Neural cell (in vitro differentiated cells): ENCODE measurements around the gene CPT1A. TPM values are rescaled to one million over a fixed set of nuclear protein-coding genes. Genes with fewer than 3 reads are reported as not detected.

Experiments
- H2AFZ ChIP-seq: fragments of 200-600, 300-800 bp; sonication (generic), shearing (Covaris generic); 2 replicates; pipeline ENCODE4 v1.6.0; 2014; ENCODE audit warnings: low read depth, mild to moderate bottlenecking, antibody characterized with exemption, low read length, moderate library complexity
- H3F3A ChIP-seq: fragments of 200-600 bp; shearing (Covaris generic); 2 replicates; pipeline ENCODE4 v1.6.1; 2016; ENCODE audit warnings: mild to moderate bottlenecking, moderate library complexity, mixed read lengths, antibody characterized with exemption, low read length; ENCODE audit not compliant: insufficient read depth, poor library complexity, severe bottlenecking
- H3K27ac ChIP-seq: fragments of 200-600, 300-800 bp; sonication (generic), shearing (Covaris generic); 2 replicates; pipeline ENCODE4 v1.5.1; 2014; ENCODE audit warnings: mild to moderate bottlenecking, low read length, moderate library complexity
- H3K27me3 ChIP-seq: fragments of 300-800, 200-600 bp; sonication (generic), shearing (Covaris generic); 2 replicates; pipeline ENCODE4 v1.6.0; 2014; ENCODE audit warnings: mild to moderate bottlenecking, low read depth, low read length, moderate library complexity; ENCODE audit not compliant: insufficient read depth
- H3K36me3 ChIP-seq: fragments of 300-800, 200-600 bp; sonication (generic), shearing (Covaris generic); 2 replicates; pipeline ENCODE4 v1.5.1; 2014; ENCODE audit warnings: mild to moderate bottlenecking, antibody characterized with exemption, low read length, moderate library complexity; ENCODE audit not compliant: insufficient read depth
- H3K4me2 ChIP-seq: fragments of 300-800, 200-600 bp; sonication (generic), shearing (Covaris generic); 2 replicates; pipeline ENCODE4 v1.6.0; 2014; ENCODE audit warnings: mild to moderate bottlenecking, low read length
- H3K4me3 ChIP-seq: fragments of 300-800, 200-600 bp; sonication (generic), shearing (Covaris generic); 2 replicates; pipeline ENCODE4 v1.5.1; 2014; ENCODE audit warnings: mild to moderate bottlenecking, low read length, moderate library complexity
- H3K79me2 ChIP-seq: fragments of 200-600 bp; shearing (Covaris generic); replicated peaks from 2 replicates; pipeline ENCODE4 v1.6.0; 2014; ENCODE audit warnings: mild to moderate bottlenecking, low read length, moderate library complexity; ENCODE audit not compliant: insufficient read depth
- H3K9ac ChIP-seq: fragments of 300-800, 200-600 bp; sonication (generic), shearing (Covaris generic); 2 replicates; pipeline ENCODE4 v1.6.1; 2016; ENCODE audit warnings: mild to moderate bottlenecking, low read length, mixed read lengths
- H3K9me2 ChIP-seq: fragments of 200-600 bp; shearing (Covaris generic); 2 replicates; pipeline ENCODE4 v1.6.1; 2016; ENCODE audit warnings: mild to moderate bottlenecking, low read length, mixed read lengths; ENCODE audit not compliant: insufficient read depth
- H3K9me3 ChIP-seq: fragments of 200-600, 300-800 bp; sonication (generic), shearing (Covaris generic); 2 replicates; pipeline ENCODE4 v1.6.1; 2016; ENCODE audit warnings: mild to moderate bottlenecking, mixed run types, low read length, moderate library complexity, mixed read lengths
- H4K20me1 ChIP-seq: fragments of 200-600 bp; shearing (Covaris generic); 2 replicates; pipeline ENCODE4 v1.6.1; 2016; ENCODE audit warnings: mild to moderate bottlenecking, mixed run types; ENCODE audit not compliant: insufficient read depth
- CTCF ChIP-seq: fragments of 450-650 bp; IDR thresholded peaks from 2 replicates; pipeline ENCODE4 v1.5.1; 2014; ENCODE audit warnings: antibody characterized with exemption, mild to moderate bottlenecking, moderate library complexity; ENCODE audit not compliant: poor library complexity, severe bottlenecking
- EP300 ChIP-seq: fragments of 450-650 bp; conservative IDR thresholded peaks from 2 replicates; pipeline ENCODE4 v1.6.1; 2014; ENCODE audit warnings: antibody characterized with exemption, mild to moderate bottlenecking, moderate library complexity; ENCODE audit not compliant: poor library complexity, severe bottlenecking
- EZH2 ChIP-seq: fragments of 200-600, 300-800 bp; shearing (Covaris generic), sonication (generic); IDR thresholded peaks from 2 replicates; pipeline ENCODE4 v1.6.1; 2014; ENCODE audit warnings: antibody characterized with exemption, low read length, borderline replicate concordance, mild to moderate bottlenecking; ENCODE audit not compliant: insufficient read depth, poor library complexity, severe bottlenecking
- MXI1 ChIP-seq: fragments of 450-650 bp; conservative IDR thresholded peaks from 2 replicates; pipeline ENCODE4 v1.6.1; 2014; ENCODE audit warnings: antibody characterized with exemption, mild to moderate bottlenecking; ENCODE audit not compliant: poor library complexity, severe bottlenecking
- POLR2AphosphoS5 ChIP-seq: IDR thresholded peaks from 2 replicates; pipeline ENCODE4 v1.6.1; 2012
- RAD21 ChIP-seq: fragments of 450-650 bp; conservative IDR thresholded peaks from 2 replicates; pipeline ENCODE4 v1.6.1; 2014; ENCODE audit warnings: antibody characterized with exemption, mild to moderate bottlenecking, moderate library complexity
- REST ChIP-seq: IDR thresholded peaks from 2 replicates; pipeline ENCODE4 v1.6.1; 2012; ENCODE audit warnings: borderline replicate concordance
- SMC3 ChIP-seq: fragments of 450-650 bp; conservative IDR thresholded peaks from 2 replicates; pipeline ENCODE4 v1.6.1; 2014; ENCODE audit warnings: antibody characterized with exemption, mild to moderate bottlenecking, moderate library complexity; ENCODE audit not compliant: poor library complexity
- TAF1 ChIP-seq: IDR thresholded peaks from 2 replicates; pipeline ENCODE4 v1.6.1; 2012; ENCODE audit warnings: low read depth
- polyA plus RNA-seq: library from polyadenylated mRNA; depleted of rRNA; stranded (reverse); fragments of >200 nt; gene quantifications from 2 replicates; pipeline ENCODE4 v1.2.3, GENCODE V29; 2014

CPT1A gene
- polyA plus RNA-seq, 1 donor from 2014 or later, result 0.35 TPM

- no peak overlapping the region for H3K4me3 ChIP-seq
These were observed 3.8 kb downstream of the CPT1A start for GRCh38 chr11:68837583-68838571.

More at GRCh38 chr11:68837583-68838571, 3.8 kb downstream of the CPT1A start:
- H2AFZ ChIP-seq, result no peak overlapping the region
- H3K9me3 ChIP-seq, result no peaks in the 10 kb centered on the region
- H3K27me3 ChIP-seq, result peaks cover 40% of the 10 kb centered on the region
- no peaks in the 10 kb centered on the region for H3K36me3 ChIP-seq
- H3K79me2 ChIP-seq, result no peaks in the 10 kb centered on the region
- no peak overlapping the region for H3K4me2 ChIP-seq
- H3K9me2 ChIP-seq, result no peaks in the 10 kb centered on the region
- TF ChIP-seq POLR2AphosphoS5 (no peak), REST (no peak), EP300 (no peak), SMC3 (no peak), EZH2 (no peak), MXI1 (no peak), CTCF (no peak), RAD21 (no peak), TAF1 (no peak)
- H4K20me1 ChIP-seq, result no peaks in the 10 kb centered on the region
- H3F3A ChIP-seq, result no peaks in the 10 kb centered on the region
- H3K27ac ChIP-seq, result no peak overlapping the region
- H3K9ac ChIP-seq, result no peak overlapping the region
